Measurements from ENCODE around the gene TINAGL1. TPM values are rescaled to one million over a fixed set of nuclear protein-coding genes. Genes with fewer than 3 reads are reported as not detected.

The TINAGL1 gene
- total RNA-seq, 6 experiments from 2014 or later = 0.91 to 4.0 (median 1.9) TPM

GRCh38 chr1:31593770-31594632, 17.7 kb downstream of the TINAGL1 start:
- Mint-ChIP-seq H3K9me3 (no peaks in the 10 kb centered on the region), H3K36me3 (ENCODE audit: low read depth) (no peaks in the 10 kb centered on the region), H3K4me3 (no peak overlapping the region), H3K27ac (no peak overlapping the region), H3K27me3 (ENCODE audit: insufficient read depth) (peaks cover 8% of the 10 kb centered on the region), H3K4me1 (ENCODE audit: low read depth) (peaks cover 23% of the 10 kb centered on the region)
- peak; percentile 47 for DNase-seq
- TF ChIP-seq, protein P1, sequence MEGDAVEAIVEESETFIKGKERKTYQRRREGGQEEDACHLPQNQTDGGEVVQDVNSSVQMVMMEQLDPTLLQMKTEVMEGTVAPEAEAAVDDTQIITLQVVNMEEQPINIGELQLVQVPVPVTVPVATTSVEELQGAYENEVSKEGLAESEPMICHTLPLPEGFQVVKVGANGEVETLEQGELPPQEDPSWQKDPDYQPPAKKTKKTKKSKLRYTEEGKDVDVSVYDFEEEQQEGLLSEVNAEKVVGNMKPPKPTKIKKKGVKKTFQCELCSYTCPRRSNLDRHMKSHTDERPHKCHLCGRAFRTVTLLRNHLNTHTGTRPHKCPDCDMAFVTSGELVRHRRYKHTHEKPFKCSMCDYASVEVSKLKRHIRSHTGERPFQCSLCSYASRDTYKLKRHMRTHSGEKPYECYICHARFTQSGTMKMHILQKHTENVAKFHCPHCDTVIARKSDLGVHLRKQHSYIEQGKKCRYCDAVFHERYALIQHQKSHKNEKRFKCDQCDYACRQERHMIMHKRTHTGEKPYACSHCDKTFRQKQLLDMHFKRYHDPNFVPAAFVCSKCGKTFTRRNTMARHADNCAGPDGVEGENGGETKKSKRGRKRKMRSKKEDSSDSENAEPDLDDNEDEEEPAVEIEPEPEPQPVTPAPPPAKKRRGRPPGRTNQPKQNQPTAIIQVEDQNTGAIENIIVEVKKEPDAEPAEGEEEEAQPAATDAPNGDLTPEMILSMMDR (IDR thresholded peaks at IDR 0.05) = peak; percentile 93

DNA sequence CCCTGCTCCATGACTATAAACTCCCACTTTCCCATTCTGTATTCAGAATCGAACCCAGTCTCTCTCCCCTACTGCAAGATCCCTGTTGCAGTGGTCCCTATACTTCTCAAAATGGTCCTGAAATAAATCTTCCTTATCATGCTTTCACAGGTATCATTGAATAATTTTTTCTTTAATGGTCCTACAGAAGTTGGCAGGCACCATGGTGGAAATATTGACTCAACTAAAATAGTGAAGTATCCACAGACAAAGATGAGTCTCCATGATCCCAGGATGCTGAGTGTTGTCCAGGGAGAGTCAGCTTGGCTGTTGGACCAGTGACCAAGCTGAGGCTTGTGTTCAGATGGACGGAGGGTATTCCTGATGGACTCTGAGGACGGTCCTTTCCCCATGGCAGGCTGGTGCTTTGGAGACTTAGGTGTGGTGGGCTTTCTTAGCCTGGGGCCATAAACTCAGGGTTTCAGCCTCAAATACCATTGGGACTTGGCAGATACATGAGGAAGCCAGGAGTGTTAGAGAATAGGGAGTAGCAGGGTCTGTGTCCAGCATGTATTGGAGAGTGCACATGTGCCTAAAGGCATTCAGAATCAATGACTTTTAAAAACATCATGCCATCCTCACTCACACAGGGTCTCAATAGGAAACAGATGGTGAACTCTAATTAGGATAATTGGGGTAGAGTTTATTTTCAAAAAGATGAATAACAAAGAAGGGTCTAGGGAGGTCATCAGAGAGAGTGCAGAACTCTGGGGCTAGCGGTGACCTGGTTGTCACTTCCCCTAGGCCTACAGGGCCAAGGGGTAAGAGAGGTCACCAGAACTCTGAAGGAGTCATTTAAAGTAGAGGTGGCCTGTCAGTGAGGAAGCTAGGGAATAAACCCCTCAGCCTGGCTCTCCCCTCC, 19.8 kb downstream of the TINAGL1 start:
- DNase-seq = no peak
- Mint-ChIP-seq H3K4me3 (no peak overlapping the region), H3K36me3 (ENCODE audit: low read depth) (no peaks in the 10 kb centered on the region), H3K27ac (no peak overlapping the region), H3K27me3 (ENCODE audit: insufficient read depth) (peaks cover 8% of the 10 kb centered on the region; the same call in 1 of the 2 replicates), H3K9me3 (no peaks in the 10 kb centered on the region), H3K4me1 (ENCODE audit: low read depth) (peaks cover 13% of the 10 kb centered on the region)
- TF ChIP-seq, protein P1 (IDR thresholded peaks at IDR 0.05) = no peak

DNA sequence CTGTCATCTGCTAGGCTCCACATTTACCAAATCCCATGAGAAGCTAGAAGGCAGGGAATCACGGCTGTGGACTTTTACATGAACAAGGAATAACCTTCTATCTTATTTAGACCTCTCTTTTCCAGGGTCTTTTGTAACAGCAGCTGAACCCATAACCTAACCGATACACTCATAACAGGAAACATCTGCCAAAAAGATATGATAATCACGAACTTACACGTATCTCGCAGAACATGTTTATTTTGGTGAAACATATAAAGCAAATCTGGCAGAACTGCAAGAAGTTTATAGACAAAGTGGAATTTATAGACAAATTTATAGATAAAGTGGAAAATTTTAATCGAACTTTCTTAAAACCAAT, 20.4 kb downstream of the TINAGL1 start:
- Mint-ChIP-seq H3K4me1 (ENCODE audit: low read depth) (peaks cover 7% of the 10 kb centered on the region), H3K36me3 (ENCODE audit: low read depth) (no peaks in the 10 kb centered on the region), H3K9me3 (no peaks in the 10 kb centered on the region), H3K27ac (no peak overlapping the region), H3K27me3 (ENCODE audit: insufficient read depth) (peaks cover 8% of the 10 kb centered on the region), H3K4me3 (no peak overlapping the region)
- DNase-seq = no peak
- TF ChIP-seq, protein P1 (IDR thresholded peaks at IDR 0.05) = no peak

DNA sequence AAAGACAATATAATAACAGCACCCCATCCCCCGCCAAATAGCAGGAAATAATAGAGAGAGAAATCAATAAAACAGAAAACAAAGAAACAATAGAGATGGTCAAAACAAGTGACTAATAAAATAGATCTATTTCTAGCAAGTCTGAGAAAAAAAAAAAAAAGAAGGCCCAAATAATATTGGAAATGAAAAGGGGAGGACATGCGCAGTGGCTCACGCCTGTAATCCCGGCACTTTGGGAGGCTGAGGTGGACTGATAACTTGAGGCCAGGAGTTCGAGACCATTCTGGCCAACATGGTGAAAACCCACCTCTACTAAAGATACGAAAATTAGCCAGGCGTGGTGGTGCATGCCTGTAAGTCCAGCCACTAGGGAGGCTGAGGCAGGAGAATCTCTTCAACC, 22.7 kb downstream of the TINAGL1 start:
- H3K4me1 Mint-ChIP-seq (ENCODE audit: low read depth) = no peaks in the 10 kb centered on the region
- no peak for DNase-seq
- no peak overlapping the region for H3K4me3 Mint-ChIP-seq
- no peaks in the 10 kb centered on the region for H3K9me3 Mint-ChIP-seq
- TF ChIP-seq, protein P1 (IDR thresholded peaks at IDR 0.05) = no peak
- H3K27me3 Mint-ChIP-seq (ENCODE audit: insufficient read depth) = peaks cover 8% of the 10 kb centered on the region
- H3K36me3 Mint-ChIP-seq (ENCODE audit: low read depth) = no peaks in the 10 kb centered on the region
- no peak overlapping the region for H3K27ac Mint-ChIP-seq

- Mint-ChIP-seq H3K27ac (no peak overlapping the region), H3K27me3 (ENCODE audit: insufficient read depth) (peaks cover 6% of the 10 kb centered on the region), H3K36me3 (ENCODE audit: low read depth) (no peaks in the 10 kb centered on the region), H3K4me3 (no peak overlapping the region), H3K9me3 (no peaks in the 10 kb centered on the region), H3K4me1 (ENCODE audit: low read depth) (peaks cover 5% of the 10 kb centered on the region)
- no peak for DNase-seq
- TF ChIP-seq, protein P1 (IDR thresholded peaks at IDR 0.05) = no peak
Observed at GRCh38 chr1:31600641-31601040, 24.3 kb downstream of the TINAGL1 start.

All from HFFc6 (cell line).